K562 (cell line): ENCODE measurements around the gene ABHD17B. TPM values are rescaled to one million over a fixed set of nuclear protein-coding genes. Genes with fewer than 3 reads are reported as not detected.
A peak's percentile ranks its signal among the peaks of the same experiment; 100 is the strongest.

Experiments
- ATAC-seq: fragments of 200-7000 bp; cut with Tn5 transposase; 3 replicates; pipeline ENCODE4 v1.9.1; 2020; ENCODE audit warnings: moderate library complexity
- BruUV-seq: library from RNA; stranded (reverse); fragments of 400-500 nt; replicated peaks from 2 replicates; lab custom pipeline; 2021; lab: Mats Ljungman, UMichigan
- CTCF ChIA-PET: fragments of 300-600 bp; formaldehyde crosslinking; extraction: SDS; loops from one replicate; lab custom pipeline; 2021; ENCODE audit warnings: low intra/inter-chr PET ratio; lab: Yijun Ruan, JAX
- POLR2A ChIA-PET: fragments of 300-600, 350-650 bp; sonication (Branson Sonifier 250); formaldehyde crosslinking; extraction: SDS; loops from one replicate; lab custom pipeline; 2021; ENCODE audit warnings: antibody characterized with exemption, inconsistent platforms; lab: Yijun Ruan, JAX
- DNase-seq, 4 experiments: peaks; one replicate each; pipeline versions ENCODE4 v3.0.0 to v3.0.0-alpha.2; 2011 to 2018; ENCODE audit warnings: low spot score in 3 of 4, mixed read lengths in 3 of 4; ENCODE audit errors: extremely low read depth in 1 of 4
- FAIRE-seq: peaks from 2 replicates; lab custom pipeline; 2011; peaks lifted over from hg19 to GRCh38; lab: Jason Lieb, UNC
- H2AFZ ChIP-seq: 2 replicates; pipeline ENCODE4 v1.6.0; 2011; ENCODE audit warnings: low read depth, low read length, control low read depth, inconsistent platforms
- H3K27ac ChIP-seq: fragments of 200-600 bp; 3 replicates; pipeline ENCODE4 v1.8.0; 2011; ENCODE audit warnings: low read depth, mild to moderate bottlenecking, control low read depth, inconsistent platforms, low read length, moderate library complexity, mixed read lengths; ENCODE audit errors: extremely low read depth
- H3K27me3 ChIP-seq, 2 experiments: fragments of 300-600 bp in 1 of 2; 2 replicates in 1 of 2; 3 replicates in 1 of 2; pipeline versions ENCODE4 v1.6.0 to v1.8.0; 2011; ENCODE audit warnings: inconsistent platforms in 2 of 2, low read length in 2 of 2, mild to moderate bottlenecking in 1 of 2, mixed read lengths in 1 of 2, moderate library complexity in 1 of 2; ENCODE audit not compliant: control insufficient read depth in 2 of 2, insufficient read depth in 2 of 2
- H3K36me3 ChIP-seq: fragments of 300-600 bp; 3 replicates; pipeline ENCODE4 v1.8.0; 2011; ENCODE audit warnings: mild to moderate bottlenecking, low read length, inconsistent platforms; ENCODE audit not compliant: control insufficient read depth, insufficient read depth
- H3K4me1 ChIP-seq, 2 experiments: fragments of 200-600 bp in 1 of 2; replicated peaks in 1 of 2; 2 replicates in 1 of 2; 3 replicates in 1 of 2; pipeline versions ENCODE4 v1.5.1 to v1.8.0; 2011; ENCODE audit warnings: inconsistent platforms in 2 of 2, low read length in 2 of 2, mild to moderate bottlenecking in 1 of 2, mixed read lengths in 1 of 2, moderate library complexity in 1 of 2; ENCODE audit not compliant: control insufficient read depth in 2 of 2, insufficient read depth in 2 of 2
- H3K4me2 ChIP-seq: 2 replicates; pipeline ENCODE4 v1.6.1; 2011; ENCODE audit warnings: low read length, control low read depth, inconsistent platforms, mixed read lengths; ENCODE audit not compliant: insufficient read depth
- H3K4me3 ChIP-seq: fragments of 200-600 bp; sonication (generic), shearing (Covaris generic); 2 replicates; pipeline ENCODE4 v1.5.1; 2016; ENCODE audit warnings: control low read depth, inconsistent platforms
- H3K79me2 ChIP-seq: fragments of 200-600 bp; 3 replicates; pipeline ENCODE4 v1.8.0; 2011; ENCODE audit warnings: low read length, inconsistent platforms; ENCODE audit not compliant: control insufficient read depth, insufficient read depth
- H3K9ac ChIP-seq, 2 experiments: 2 replicates each; pipeline versions ENCODE4 v1.6.0 to v1.6.1; 2011; ENCODE audit warnings: low read depth in 2 of 2, low read length in 2 of 2, control low read depth in 1 of 2, inconsistent platforms in 1 of 2, mild to moderate bottlenecking in 1 of 2, mixed read lengths in 1 of 2; ENCODE audit not compliant: insufficient read depth in 1 of 2
- H3K9me1 ChIP-seq: one replicate; pipeline ENCODE4 v1.6.0; 2011; ENCODE audit warnings: inconsistent platforms, mild to moderate bottlenecking, low read length, moderate library complexity; ENCODE audit not compliant: control insufficient read depth, insufficient read depth
- H3K9me3 ChIP-seq: replicated peaks from 2 replicates; pipeline ENCODE4 v1.5.1; 2011; ENCODE audit warnings: low read depth, low read length, inconsistent platforms; ENCODE audit not compliant: control insufficient read depth, insufficient read depth
- H4K20me1 ChIP-seq: replicated peaks from 2 replicates; pipeline ENCODE4 v1.6.1; 2011; ENCODE audit warnings: low read length, inconsistent platforms, mixed read lengths; ENCODE audit not compliant: control insufficient read depth, insufficient read depth
- ARID3A ChIP-seq: IDR thresholded peaks from 2 replicates; pipeline ENCODE4 v1.6.1; 2012; ENCODE audit warnings: low read depth, low read length, improper control_type of control experiment, borderline replicate concordance
- DMBX1 ChIP-seq: fragments of 250-450 bp; sonication (Bioruptor Pico); IDR thresholded peaks from 2 replicates; pipeline ENCODE4 v1.8.0; 2022; ENCODE audit warnings: inconsistent platforms, mild to moderate bottlenecking, moderate library complexity, borderline replicate concordance
- E2F4 ChIP-seq: sonication (generic); formaldehyde crosslinking; IDR thresholded peaks from 2 replicates; pipeline ENCODE4 v1.8.0; 2022; ENCODE audit warnings: mild to moderate bottlenecking, low read depth, missing genetic modification reagents
- GATAD2B ChIP-seq: fragments of 450-650 bp; IDR thresholded peaks from 2 replicates; pipeline ENCODE4 v1.6.1; 2017; ENCODE audit warnings: mild to moderate bottlenecking, borderline replicate concordance
- NR3C1 ChIP-seq: sonication (generic); formaldehyde crosslinking; IDR thresholded peaks from 2 replicates; pipeline ENCODE4 v1.8.1; 2022; ENCODE audit warnings: missing genetic modification reagents
- PHF20 ChIP-seq: fragments of 450-650 bp; IDR thresholded peaks from 2 replicates; pipeline ENCODE4 v1.6.1; 2018; ENCODE audit not compliant: partially characterized antibody
- SNRNP70 ChIP-seq: fragments of 200-400 bp; formaldehyde crosslinking; optimal IDR thresholded peaks from 2 replicates; pipeline ENCODE3; 2017; ENCODE audit warnings: low read depth, low read length
- WGBS: fragments of 100-300 bp; shearing (Covaris generic); methylation state at CpG from one replicate; pipeline ENCODE4 v1.1.6; 2016; ENCODE audit warnings: low coverage, mixed read lengths; ENCODE audit not compliant: insufficient coverage; ENCODE audit errors: missing lambda C conversion rate; 5-methylcytosine and 5-hydroxymethylcytosine counted together
- in situ Hi-C: fragments of 300-500 bp; cut with MboI; formaldehyde crosslinking; loops from 4 replicates; pipeline ENCODE4 v1.15.0; 2018; ENCODE audit warnings: inconsistent platforms, mixed read lengths
- intact Hi-C: fragments of 100-400 bp; cut with micrococcal nuclease; formaldehyde crosslinking; loops from 2 replicates; pipeline ENCODE4 v1.14.2; 2022
- polyA plus RNA-seq, 8 experiments: library from polyadenylated mRNA; depleted of rRNA in 4 of 8; stranded (reverse) in 5 of 8; unstranded in 3 of 8; fragments of >200 nt; fragmentation: Nextera tagmentation in 2 of 8; fragmentation: Illumina TruSeq in 1 of 8; extraction: Ambion mirVana in 2 of 8; extraction: Trizol in 1 of 8; gene quantifications; 2 replicates each; pipeline versions ENCODE4 v1.2.1 to v1.2.3, GENCODE V29; 2011 to 2014; ENCODE audit warnings: inconsistent platforms in 1 of 8, missing spikeins in 1 of 8
- total RNA-seq, 7 experiments: library from RNA; depleted of rRNA in 6 of 7; stranded (reverse); fragments of >200 nt in 6 of 7; fragmentation: Illumina TruSeq in 2 of 7; extraction: Trizol in 2 of 7; gene quantifications; 2 replicates each; pipeline versions ENCODE4 v1.2.1 to v1.2.3, GENCODE V29; 2011 to 2021; ENCODE audit warnings: low replicate concordance in 1 of 7

ABHD17B gene
- total and polyA plus RNA-seq, 9 of the 15 experiments (the other 6 are each of a cell fraction or from before 2014, with no cell fraction given) = 1.9 to 13.4 (median 10.1) TPM

GRCh38 chr9:71861618-71862017 is 49.4 kb downstream of the ABHD17B start:
- FAIRE-seq (peak; percentile 46), ATAC-seq (no peak), DNase-seq (no peak)
- TF ChIP-seq SNRNP70 (no peak), NR3C1 (CRISPR knock-in tag) (no peak), ARID3A (no peak), PHF20 (no peak), DMBX1 (CRISPR knock-in tag) (no peak), GATAD2B (no peak), E2F4 (no peak)
- intact Hi-C loops (no loop called here), in situ Hi-C loops (no loop called here)
- peaks cover 3% of the 10 kb centered on the region; the same call in 1 of the 3 replicates for H3K36me3 ChIP-seq
- H3K9ac ChIP-seq = no peak overlapping the region
- no TSS peak for BruUV-seq
- no peaks in the 10 kb centered on the region for H3K9me1 ChIP-seq
- ChIA-PET CTCF (no interaction called here), POLR2A (no interaction called here)
- 92% methylated on average over 3 of the region's 3 CpGs for WGBS
- H3K79me2 ChIP-seq = no peaks in the 10 kb centered on the region
- no peaks in the 10 kb centered on the region for H3K4me1 ChIP-seq
- no peak overlapping the region for H2AFZ ChIP-seq
- H3K27me3 ChIP-seq = no peaks in the 10 kb centered on the region
- no peaks in the 10 kb centered on the region; the same call in 1 of the 2 replicates for H3K9me3 ChIP-seq
- H3K27ac ChIP-seq = no peak overlapping the region
- H4K20me1 ChIP-seq = no peaks in the 10 kb centered on the region
- H3K4me2 ChIP-seq = no peak overlapping the region
- H3K4me3 ChIP-seq = no peak overlapping the region
